IPS-18a (cell line): ENCODE measurements around the gene IL1RL1.

Experiments used
- H3K27ac ChIP-seq: one replicate; pipeline ENCODE4 v1.5.1; 2013; ENCODE audit warnings: low read length
- H3K27me3 ChIP-seq: one replicate; pipeline ENCODE4 v1.6.1; 2013; ENCODE audit warnings: mild to moderate bottlenecking, low read length; ENCODE audit not compliant: control insufficient read depth, insufficient read depth
- H3K36me3 ChIP-seq: one replicate; pipeline ENCODE4 v1.6.1; 2013; ENCODE audit warnings: low read depth, low read length; ENCODE audit not compliant: control insufficient read depth
- H3K4me1 ChIP-seq: one replicate; pipeline ENCODE4 v1.6.1; 2013; ENCODE audit warnings: low read depth, low read length; ENCODE audit not compliant: control insufficient read depth
- H3K4me3 ChIP-seq: one replicate; pipeline ENCODE4 v1.5.1; 2013; ENCODE audit warnings: low read length
- H3K9ac ChIP-seq: one replicate; pipeline ENCODE4 v1.6.1; 2013; ENCODE audit warnings: mild to moderate bottlenecking, low read length, moderate library complexity
- H3K9me3 ChIP-seq: one replicate; pipeline ENCODE4 v1.6.1; 2013; ENCODE audit warnings: low read depth, low read length; ENCODE audit not compliant: control insufficient read depth

Gene IL1RL1

DNA sequence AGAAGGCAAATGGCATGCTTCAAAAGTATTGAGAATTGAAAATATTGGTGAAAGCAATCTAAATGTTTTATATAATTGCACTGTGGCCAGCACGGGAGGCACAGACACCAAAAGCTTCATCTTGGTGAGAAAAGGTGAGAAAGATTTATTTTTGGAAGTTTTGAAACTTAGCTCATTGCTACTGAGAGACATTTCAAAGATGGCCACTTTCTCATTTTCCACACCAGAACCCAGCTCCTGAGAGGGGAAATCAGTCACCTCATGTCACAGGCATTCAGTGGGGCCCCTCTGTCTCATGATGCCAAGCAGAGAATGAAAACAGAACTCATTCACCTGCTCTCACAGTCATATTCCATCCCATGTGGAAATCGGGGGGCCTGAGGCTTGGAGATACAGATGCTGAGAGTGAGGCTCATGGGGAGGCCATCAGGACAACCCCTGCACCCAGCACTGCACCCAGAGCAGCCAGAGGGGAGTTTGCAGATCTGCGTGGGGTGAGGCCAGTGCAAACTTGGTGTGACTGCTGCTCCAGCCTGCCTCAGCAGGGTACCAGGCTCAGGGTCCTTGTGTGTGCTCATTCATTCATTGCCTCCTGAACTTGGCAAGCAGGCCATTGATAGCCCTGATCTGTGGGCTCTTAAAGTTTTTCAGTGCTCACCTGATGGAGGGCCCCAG is 75.6 kb downstream of the IL1RL1 start:
- H3K27me3 ChIP-seq, result no peaks in the 10 kb centered on the region
- no peak overlapping the region for H3K9ac ChIP-seq
- peaks cover 18% of the 10 kb centered on the region for H3K9me3 ChIP-seq
- no peak overlapping the region for H3K4me3 ChIP-seq
- H3K27ac ChIP-seq, result no peak overlapping the region
- H3K4me1 ChIP-seq, result no peaks in the 10 kb centered on the region
- no peaks in the 10 kb centered on the region for H3K36me3 ChIP-seq

GRCh38 chr2:102387763-102388546 is 76.6 kb downstream of the IL1RL1 start:
- H3K27ac ChIP-seq, result no peak overlapping the region

GRCh38 chr2:102391565-102391964 is 80.2 kb downstream of the IL1RL1 start:
- Histone ChIP-seq H3K9me3 (no peaks in the 10 kb centered on the region), H3K27ac (no peak overlapping the region), H3K9ac (no peak overlapping the region), H3K36me3 (no peaks in the 10 kb centered on the region), H3K4me1 (no peaks in the 10 kb centered on the region), H3K4me3 (no peak overlapping the region), H3K27me3 (no peaks in the 10 kb centered on the region)

More at GRCh38 chr2:102387763-102388546, 76.6 kb downstream of the IL1RL1 start:
- H3K4me1 ChIP-seq, result no peaks in the 10 kb centered on the region
- H3K4me3 ChIP-seq, result no peak overlapping the region
- H3K36me3 ChIP-seq, result no peaks in the 10 kb centered on the region
- no peaks in the 10 kb centered on the region for H3K27me3 ChIP-seq
- H3K9ac ChIP-seq, result no peak overlapping the region
- H3K9me3 ChIP-seq, result peaks cover 14% of the 10 kb centered on the region

GRCh38 chr2:102392096-102392495 is 80.7 kb downstream of the IL1RL1 start:
- no peaks in the 10 kb centered on the region for H3K9me3 ChIP-seq
- H3K36me3 ChIP-seq, result no peaks in the 10 kb centered on the region
- no peaks in the 10 kb centered on the region for H3K4me1 ChIP-seq
- no peak overlapping the region for H3K4me3 ChIP-seq
- H3K27ac ChIP-seq, result no peak overlapping the region
- H3K27me3 ChIP-seq, result no peaks in the 10 kb centered on the region
- H3K9ac ChIP-seq, result no peak overlapping the region

- Histone ChIP-seq H3K36me3 (no peaks in the 10 kb centered on the region), H3K9me3 (no peaks in the 10 kb centered on the region), H3K4me3 (no peak overlapping the region), H3K27me3 (no peaks in the 10 kb centered on the region), H3K27ac (no peak overlapping the region), H3K9ac (no peak overlapping the region), H3K4me1 (no peaks in the 10 kb centered on the region)
These were observed 81.6 kb downstream of the IL1RL1 start for GRCh38 chr2:102392942-102393341.

- no peak overlapping the region for H3K4me3 ChIP-seq
- no peak overlapping the region for H3K27ac ChIP-seq
- H3K27me3 ChIP-seq, result no peaks in the 10 kb centered on the region
- no peaks in the 10 kb centered on the region for H3K36me3 ChIP-seq
- H3K4me1 ChIP-seq, result no peaks in the 10 kb centered on the region
- H3K9me3 ChIP-seq, result no peaks in the 10 kb centered on the region
- H3K9ac ChIP-seq, result no peak overlapping the region
These were observed 84.6 kb downstream of the IL1RL1 start for GRCh38 chr2:102396012-102396411.

DNA sequence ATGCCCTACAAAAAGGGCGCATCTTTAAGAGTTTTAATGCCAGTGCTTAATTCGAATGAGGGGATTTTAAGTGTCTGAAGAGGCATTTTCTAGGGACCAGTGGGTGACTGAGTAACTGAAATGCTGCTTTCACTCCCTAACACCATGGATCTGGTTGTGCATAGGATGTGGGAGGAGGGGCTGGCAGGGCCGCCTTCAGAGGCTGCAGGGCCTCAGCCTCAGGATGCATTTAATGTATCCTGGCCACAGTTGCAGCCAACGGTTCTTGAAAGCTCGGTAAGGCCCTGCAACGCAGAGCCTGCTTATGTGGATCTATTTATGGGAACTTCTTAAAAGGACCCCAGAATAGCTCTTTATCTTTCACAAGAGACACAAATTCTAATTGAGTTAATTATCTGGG is 85.8 kb downstream of the IL1RL1 start:
- Histone ChIP-seq H3K27me3 (no peaks in the 10 kb centered on the region), H3K27ac (no peak overlapping the region), H3K4me3 (no peak overlapping the region), H3K36me3 (no peaks in the 10 kb centered on the region), H3K4me1 (no peaks in the 10 kb centered on the region), H3K9me3 (no peaks in the 10 kb centered on the region), H3K9ac (no peak overlapping the region)

DNA sequence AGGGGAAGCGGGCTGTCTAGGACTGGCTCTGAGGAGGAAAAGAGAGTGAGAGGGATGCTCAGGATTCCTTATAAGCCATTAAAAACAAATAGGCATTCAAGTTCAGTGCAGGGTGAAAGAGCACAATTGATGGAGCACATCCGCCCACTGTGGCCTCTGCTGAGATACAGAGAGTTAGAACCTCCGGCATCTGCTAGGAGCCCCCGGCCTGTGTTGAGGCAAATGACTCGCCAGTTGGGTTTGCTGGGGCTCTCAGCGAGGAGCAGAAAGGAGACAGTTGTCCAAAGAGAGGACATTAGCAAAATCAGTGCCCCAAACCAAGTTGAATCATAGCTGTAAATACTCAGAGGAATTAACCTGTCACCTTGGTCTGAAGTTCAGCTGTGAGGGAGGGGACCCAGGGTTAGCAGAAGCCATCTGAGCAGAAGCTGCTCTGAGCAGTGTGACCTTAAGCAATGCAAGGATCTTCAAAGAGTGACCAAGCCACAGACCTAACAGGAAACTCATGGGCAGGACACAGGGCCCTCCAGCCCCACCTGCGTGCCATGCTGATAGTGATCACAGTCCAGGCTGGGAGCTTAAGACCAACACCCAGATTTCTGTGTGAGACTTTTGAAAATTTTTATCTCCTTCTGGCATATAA is 88.3 kb downstream of the IL1RL1 start:
- H3K27ac ChIP-seq, result no peak overlapping the region
- H3K4me1 ChIP-seq, result no peaks in the 10 kb centered on the region
- H3K9me3 ChIP-seq, result no peaks in the 10 kb centered on the region
- no peak overlapping the region for H3K4me3 ChIP-seq
- no peaks in the 10 kb centered on the region for H3K27me3 ChIP-seq
- no peak overlapping the region for H3K9ac ChIP-seq
- H3K36me3 ChIP-seq, result no peaks in the 10 kb centered on the region

GRCh38 chr2:102401456-102401855 is 90.1 kb downstream of the IL1RL1 start:
- no peaks in the 10 kb centered on the region for H3K27me3 ChIP-seq
- no peak overlapping the region for H3K9ac ChIP-seq
- no peak overlapping the region for H3K27ac ChIP-seq
- no peaks in the 10 kb centered on the region for H3K9me3 ChIP-seq
- no peaks in the 10 kb centered on the region for H3K4me1 ChIP-seq
- no peaks in the 10 kb centered on the region for H3K36me3 ChIP-seq
- H3K4me3 ChIP-seq, result no peak overlapping the region
